Thymus (tissue), 14 donors: ENCODE data around the gene NPFF. TPM values are rescaled to one million over a fixed set of nuclear protein-coding genes. Genes with fewer than 3 reads are reported as not detected.
"Not testable (repeated sequence)": the region's sequence is repeated elsewhere in the genome, so short reads cannot be mapped to it uniquely, and the experiment has no call there.

Experiments used
- DNase-seq, 9 donors: peaks; one replicate each; pipeline ENCODE4 v3.0.0-alpha.2; 2013; ENCODE audit warnings: low spot score in 9 of 9, low read depth in 6 of 9, missing footprints in 1 of 9
- H3K27ac ChIP-seq, 2 donors: one replicate each; pipeline ENCODE4 v1.5.1; 2013; ENCODE audit warnings: control low read depth in 1 of 2, low read depth in 1 of 2, low read length in 1 of 2, mild to moderate bottlenecking in 1 of 2, moderate library complexity in 1 of 2
- H3K27me3 ChIP-seq, 2 donors: one replicate each; pipeline ENCODE4 v1.5.1; 2013; ENCODE audit warnings: low read length in 1 of 2; ENCODE audit not compliant: control insufficient read depth in 2 of 2, insufficient read depth in 1 of 2
- H3K36me3 ChIP-seq, 2 donors: one replicate each; pipeline ENCODE4 v1.5.1; 2013; ENCODE audit warnings: low read length in 1 of 2, mild to moderate bottlenecking in 1 of 2, moderate library complexity in 1 of 2; ENCODE audit not compliant: control insufficient read depth in 2 of 2, insufficient read depth in 2 of 2
- H3K4me1 ChIP-seq, 2 donors: one replicate each; pipeline ENCODE4 v1.5.1; 2013; ENCODE audit warnings: low read length in 2 of 2; ENCODE audit not compliant: control insufficient read depth in 2 of 2, insufficient read depth in 2 of 2
- H3K4me3 ChIP-seq, 2 donors: one replicate each; pipeline ENCODE4 v1.5.1; 2013; ENCODE audit warnings: low read length in 2 of 2, control low read depth in 1 of 2, mild to moderate bottlenecking in 1 of 2
- H3K9me3 ChIP-seq, 2 donors: one replicate each; pipeline ENCODE4 v1.5.1; 2013; ENCODE audit warnings: low read length in 1 of 2, mild to moderate bottlenecking in 1 of 2; ENCODE audit not compliant: control insufficient read depth in 2 of 2, insufficient read depth in 1 of 2
- WGBS: extraction: QIAGEN DNeasy Blood & Tissue Kit; methylation state at CpG from one replicate; pipeline ENCODE4 v1.1.7; 2013; 5-methylcytosine and 5-hydroxymethylcytosine counted together
- long read RNA-seq, 10 donors: transcript quantifications; one replicate each; lab custom pipeline, GENCODE V29; 2026
- polyA plus RNA-seq: library from polyadenylated mRNA; stranded (reverse); fragments of 200-250 nt; gene quantifications from one replicate; pipeline ENCODE4 v1.2.3, GENCODE V29; 2013
- total RNA-seq: library from RNA; stranded (reverse); fragments of 120-200 nt; gene quantifications from one replicate; pipeline ENCODE4 v1.2.4, GENCODE V29; 2013
- donor health status: healthy.

Gene NPFF, protein sequence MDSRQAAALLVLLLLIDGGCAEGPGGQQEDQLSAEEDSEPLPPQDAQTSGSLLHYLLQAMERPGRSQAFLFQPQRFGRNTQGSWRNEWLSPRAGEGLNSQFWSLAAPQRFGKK
- 0.38 TPM for total RNA-seq
- polyA plus RNA-seq = 3.7 TPM
- long read RNA-seq, donor 1 = 0 reads
- long read RNA-seq, donor 2 = 0 reads
- long read RNA-seq, donor 3 = 0 reads
- long read RNA-seq, donor 4 = 0 reads
- long read RNA-seq, donor 5, partial matches to known transcripts = 0 of 1 reads
- long read RNA-seq, donor 5, other reads (novel, unspliced or antisense) = 0 of 1 reads
- long read RNA-seq, donor 6 = 0 reads
- long read RNA-seq, donor 7 = 0 reads
- long read RNA-seq, donor 8 = 0 reads
- long read RNA-seq, donor 9 = 0 reads
- long read RNA-seq, donor 10 = 0 reads

DNA sequence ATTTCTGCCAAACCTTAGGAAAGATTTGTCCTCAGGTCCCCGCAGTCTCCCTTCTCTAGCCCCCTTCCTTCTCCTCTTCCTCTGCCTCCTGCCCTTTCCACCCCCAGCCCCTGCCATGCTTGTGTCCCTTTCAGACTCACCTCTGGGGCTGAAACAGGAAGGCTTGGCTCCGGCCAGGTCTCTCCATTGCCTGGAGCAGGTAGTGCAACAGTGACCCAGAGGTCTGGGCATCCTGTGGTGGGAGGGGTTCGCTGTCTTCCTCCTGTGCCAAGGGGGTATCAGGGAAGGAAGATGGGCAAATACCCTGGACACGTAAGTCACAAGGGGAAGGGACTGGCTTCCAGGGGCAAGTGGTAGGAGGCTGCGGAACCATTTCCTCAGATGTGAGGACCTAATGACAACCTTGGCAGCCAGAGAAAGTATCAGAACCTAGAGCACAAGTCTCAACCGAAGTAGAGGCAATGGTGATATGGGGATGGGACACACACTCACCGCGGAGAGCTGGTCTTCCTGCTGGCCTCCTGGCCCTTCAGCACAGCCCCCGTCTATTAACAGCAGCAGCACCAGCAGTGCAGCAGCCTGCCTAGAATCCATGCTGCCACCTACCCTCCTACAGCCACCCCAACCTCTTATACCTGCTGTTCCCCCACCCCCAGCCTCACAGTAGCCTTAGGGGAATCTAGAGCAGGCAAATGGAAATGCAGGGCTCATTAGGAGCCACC, at the start of gene NPFF:
NPFF (minus strand) TSS at position 604 of the 722 bp plus-strand sequence; CDS start at position 594, 10 bp downstream.
- DNase-seq = no peak
- WGBS = 98% methylated on average over 9 of the region's 9 CpGs
- Histone ChIP-seq H3K27me3 (no peaks in the 10 kb centered on the region), H3K4me3 (no peak within 1 kb of the TSS), H3K4me1 (peaks cover 5 to 14% of the 10 kb centered on the region in 2 donors), H3K36me3 (peaks cover 38 to 47% of the 10 kb centered on the region in 2 donors), H3K27ac (no peak within 1 kb of the TSS), H3K9me3 (no peaks in the 10 kb centered on the region)

GRCh38 chr12:53552361-53553327, 45.4 kb upstream of the NPFF start:
- Histone ChIP-seq H3K36me3 (peaks cover 10 to 25% of the 10 kb centered on the region in 2 donors), H3K4me3 (no peak overlapping the region), H3K4me1 (peaks cover 0 to 2% of the 10 kb centered on the region in 2 donors), H3K27ac (no peak overlapping the region), H3K9me3 (peaks cover 0 to 3% of the 10 kb centered on the region in 2 donors), H3K27me3 (no peaks in the 10 kb centered on the region)
- 95% methylated on average over 14 of the region's 14 CpGs for WGBS
- no peak for DNase-seq

GRCh38 chr12:53551889-53552291, 44.6 kb upstream of the NPFF start:
- no peaks in the 10 kb centered on the region for H3K27me3 ChIP-seq
- H3K9me3 ChIP-seq = peaks cover 0 to 3% of the 10 kb centered on the region in 2 donors
- DNase-seq = peak in 1 of 9 donors; percentile 28
- peaks cover 0 to 2% of the 10 kb centered on the region in 2 donors for H3K4me1 ChIP-seq
- 32% methylated on average over 2 of the region's 2 CpGs for WGBS
- H3K4me3 ChIP-seq = no peak overlapping the region
- H3K36me3 ChIP-seq = peaks cover 11 to 27% of the 10 kb centered on the region in 2 donors
- no peak overlapping the region for H3K27ac ChIP-seq

DNA sequence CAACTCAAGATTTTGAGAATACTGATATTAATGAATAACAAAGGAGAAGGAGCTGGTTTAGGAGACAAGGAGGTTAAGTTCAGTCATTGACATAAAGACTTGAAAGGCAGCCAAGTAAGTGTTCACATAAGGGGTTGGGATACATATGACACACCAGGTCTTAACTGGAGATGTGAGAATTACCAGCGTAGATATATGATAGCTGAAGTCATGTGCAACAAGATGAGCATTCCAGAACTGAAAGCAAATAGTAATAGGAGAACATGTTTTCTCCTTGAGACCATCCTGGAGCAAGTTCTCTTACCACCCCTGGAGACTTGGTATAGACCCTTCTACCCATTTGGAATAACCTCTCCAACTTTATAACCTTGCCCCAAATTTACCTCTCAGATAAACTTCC, 43.3 kb upstream of the NPFF start:
- Histone ChIP-seq H3K36me3 (peaks cover 11 to 27% of the 10 kb centered on the region in 2 donors), H3K27ac (no peak overlapping the region), H3K4me1 (peaks cover 0 to 2% of the 10 kb centered on the region in 2 donors), H3K9me3 (peaks cover 0 to 3% of the 10 kb centered on the region in 2 donors), H3K27me3 (no peaks in the 10 kb centered on the region), H3K4me3 (no peak overlapping the region)
- DNase-seq = no peak
- 97% methylated on average over 1 of the region's 1 CpG for WGBS

GRCh38 chr12:53550131-53550530, 42.8 kb upstream of the NPFF start:
- peaks cover 11 to 27% of the 10 kb centered on the region in 2 donors for H3K36me3 ChIP-seq
- not testable (repeated sequence) for H3K9me3 ChIP-seq, H3K27ac ChIP-seq, H3K27me3 ChIP-seq, H3K4me3 ChIP-seq, H3K4me1 ChIP-seq, DNase-seq
- WGBS = 99% methylated on average over 8 of the region's 8 CpGs

DNA sequence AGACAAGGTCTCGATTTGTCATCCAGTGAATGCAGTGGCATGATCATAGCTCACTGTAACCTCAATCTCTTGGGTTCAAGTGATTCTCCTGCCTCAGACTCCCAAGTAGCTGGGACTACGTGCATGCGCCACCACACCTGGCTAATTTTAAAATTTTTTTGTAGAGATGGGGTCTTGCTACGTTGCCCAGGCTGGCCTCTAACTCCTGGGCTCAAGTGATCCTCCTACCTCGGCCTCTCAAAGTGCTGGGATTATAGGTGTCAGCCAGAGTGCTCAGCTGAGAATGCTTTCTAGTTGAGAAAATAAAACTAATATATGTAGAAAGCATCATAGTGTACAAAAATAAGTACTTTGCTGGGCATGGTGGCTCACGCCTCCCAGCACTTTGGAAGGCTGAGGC, 41.1 kb upstream of the NPFF start:
- DNase-seq, H3K27me3 ChIP-seq, H3K27ac ChIP-seq, H3K4me1 ChIP-seq, H3K4me3 ChIP-seq, H3K9me3 ChIP-seq: not testable (repeated sequence)
- WGBS = 98% methylated on average over 6 of the region's 6 CpGs
- H3K36me3 ChIP-seq = peaks cover 11 to 28% of the 10 kb centered on the region in 2 donors

- Histone ChIP-seq H3K9me3 (peaks cover 0 to 3% of the 10 kb centered on the region in 2 donors), H3K36me3 (peaks cover 13 to 44% of the 10 kb centered on the region in 2 donors), H3K27me3 (no peaks in the 10 kb centered on the region), H3K4me1 (no peaks in the 10 kb centered on the region), H3K27ac (peak overlapping the region in 1 of 2 donors; percentile 26), H3K4me3 (no peak overlapping the region)
- WGBS = 37% methylated on average over 5 of the region's 5 CpGs
- DNase-seq = peak; percentile 18 to 77 (median 45)
Observed at GRCh38 chr12:53543539-53543938, 36.3 kb upstream of the NPFF start.

DNA sequence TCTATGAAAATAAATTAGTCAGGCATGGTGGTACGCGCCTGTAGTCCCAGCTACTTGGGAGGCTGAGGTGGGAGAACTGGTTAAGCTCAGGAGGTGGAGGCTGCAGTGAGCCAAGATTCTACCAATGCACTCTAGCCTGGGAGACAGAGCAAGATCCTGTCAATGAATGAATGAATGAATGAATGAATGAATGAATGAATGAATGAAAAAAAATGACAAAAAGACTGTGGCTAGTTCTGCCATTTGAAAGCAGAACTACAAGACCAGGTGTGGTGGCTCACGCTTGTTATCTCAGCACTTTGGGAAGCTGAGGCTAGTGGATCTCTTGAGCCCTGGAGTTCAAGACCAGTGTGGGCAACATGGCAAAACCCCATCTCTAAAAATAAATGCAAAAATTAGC, 32.2 kb upstream of the NPFF start:
- 98% methylated on average over 3 of the region's 3 CpGs for WGBS
- no peak for DNase-seq
- Histone ChIP-seq H3K9me3 (no peaks in the 10 kb centered on the region), H3K27ac (no peak overlapping the region), H3K36me3 (peaks cover 18 to 63% of the 10 kb centered on the region in 2 donors), H3K27me3 (no peaks in the 10 kb centered on the region), H3K4me1 (no peaks in the 10 kb centered on the region), H3K4me3 (no peak overlapping the region)
